ENCODE data around the gene KLF6. TPM values are rescaled to one million over a fixed set of nuclear protein-coding genes. Genes with fewer than 3 reads are reported as not detected.
"Not testable (repeated sequence)": the region's sequence is repeated elsewhere in the genome, so short reads cannot be mapped to it uniquely, and the experiment has no call there.

Gene KLF6
- total and polyA plus RNA-seq, 9 of the 15 experiments (the other 6 are each of a cell fraction or from before 2014, with no cell fraction given): 3.2 to 23.9 (median 8.0) TPM

DNA sequence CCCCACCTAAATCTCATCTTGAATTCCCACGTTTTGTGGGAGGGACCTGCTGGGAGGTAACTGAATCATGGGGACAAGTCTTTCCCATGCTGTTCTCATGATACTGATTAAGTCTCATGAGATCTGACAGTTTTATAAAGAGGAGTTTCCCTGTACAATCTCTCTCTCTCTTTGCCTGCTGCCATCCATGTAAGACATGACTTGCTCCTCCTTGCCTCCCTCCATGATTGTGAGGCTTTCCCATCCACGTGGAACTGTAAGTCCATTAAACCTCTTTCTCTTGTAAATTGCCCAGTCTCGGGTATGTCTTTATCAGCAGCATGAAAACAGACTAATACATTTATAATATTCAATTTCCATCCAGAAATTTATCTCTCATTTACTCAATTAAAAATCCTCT is 52.8 kb downstream of the KLF6 start:
- H3K9ac ChIP-seq (ENCODE audit: insufficient read depth in 1 of 2, low read depth in 2 of 2, low read length in 2 of 2); in situ Hi-C loops (cut with MboI); H3K4me1 ChIP-seq (replicated peaks in 1 of 2; ENCODE audit: control insufficient read depth in 2 of 2, insufficient read depth in 2 of 2, low read length in 2 of 2); CTCF ChIA-PET (ENCODE audit: low intra/inter-chr PET ratio); H3K9me1 ChIP-seq (ENCODE audit: control insufficient read depth, insufficient read depth, low read length); ATAC-seq; FAIRE-seq; H3K4me3 ChIP-seq; H3K9me3 ChIP-seq (replicated peaks; ENCODE audit: control insufficient read depth, insufficient read depth, low read depth, low read length); intact Hi-C loops (cut with micrococcal nuclease); H3K36me3 ChIP-seq (ENCODE audit: control insufficient read depth, insufficient read depth, low read length); POLR2A ChIA-PET; H2AFZ ChIP-seq (ENCODE audit: low read depth, low read length); H3K27ac ChIP-seq (ENCODE audit: extremely low read depth, low read depth, low read length); H3K4me2 ChIP-seq (ENCODE audit: insufficient read depth, low read length); BruUV-seq (replicated peaks); H4K20me1 ChIP-seq (replicated peaks; ENCODE audit: control insufficient read depth, insufficient read depth, low read length); H3K27me3 ChIP-seq (ENCODE audit: control insufficient read depth in 2 of 2, insufficient read depth in 2 of 2, low read length in 2 of 2); H3K79me2 ChIP-seq (ENCODE audit: control insufficient read depth, insufficient read depth, low read length); DNase-seq (ENCODE audit: extremely low read depth in 1 of 4, low spot score in 3 of 4): not testable (repeated sequence)
- TF ChIP-seq ZNF431 (CRISPR knock-in tag; IDR thresholded peaks at IDR 0.05): peak; percentile 96
- 11% methylated on average over 3 of the region's 3 CpGs for WGBS (ENCODE audit: insufficient coverage, low coverage, missing lambda C conversion rate)

DNA sequence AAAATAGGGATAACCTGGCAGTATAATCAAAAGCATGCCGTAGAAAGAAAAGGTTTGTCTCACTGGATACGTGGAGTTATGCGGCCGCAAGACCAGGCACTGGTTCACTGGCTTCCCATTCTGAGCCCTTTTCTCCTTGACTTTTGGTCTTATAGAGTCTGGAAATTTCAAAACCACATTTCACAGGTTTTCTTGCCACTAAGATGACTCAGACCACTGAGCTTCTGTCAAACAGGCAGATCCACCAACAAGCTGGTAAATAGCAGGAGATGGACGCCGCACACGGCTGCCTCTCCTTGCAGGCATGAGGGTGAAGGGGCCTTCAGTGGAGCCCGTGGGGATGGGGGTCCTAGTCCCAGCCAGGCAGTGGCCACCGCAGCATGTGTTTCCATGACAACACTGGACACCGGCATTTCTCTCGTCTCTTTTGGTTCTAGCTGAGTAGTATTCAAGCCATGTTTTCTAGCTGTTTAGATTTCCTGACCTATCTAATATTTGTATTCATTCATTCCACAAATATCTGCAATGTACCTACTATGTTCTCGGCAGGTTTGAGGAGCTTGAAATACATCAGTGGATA is 55.5 kb downstream of the KLF6 start:
- H4K20me1 ChIP-seq (replicated peaks; ENCODE audit: control insufficient read depth, insufficient read depth, low read length): no peaks in the 10 kb centered on the region
- DNase-seq (ENCODE audit: extremely low read depth in 1 of 4, low spot score in 3 of 4) (no peak), ATAC-seq (no peak), FAIRE-seq (no peak)
- CTCF ChIA-PET (ENCODE audit: low intra/inter-chr PET ratio): no interaction called here
- no peaks in the 10 kb centered on the region for H3K4me1 ChIP-seq (replicated peaks in 1 of 2; ENCODE audit: control insufficient read depth in 2 of 2, insufficient read depth in 2 of 2, low read length in 2 of 2)
- TF ChIP-seq ZNF507 (tag; conservative IDR thresholded peaks at IDR 0.05): no peak
- no peak for TF ChIP-seq U2AF1 (optimal IDR thresholded peaks at IDR 0.05; ENCODE audit: low read depth, low read length)
- TF ChIP-seq RFX1 (IDR thresholded peaks at IDR 0.05): peak; percentile 72
- H3K4me3 ChIP-seq: no peak overlapping the region
- intact Hi-C loops (cut with micrococcal nuclease): no loop called here
- H3K4me2 ChIP-seq (ENCODE audit: insufficient read depth, low read length): no peak overlapping the region
- H3K27me3 ChIP-seq (ENCODE audit: control insufficient read depth in 2 of 2, insufficient read depth in 2 of 2, low read length in 2 of 2): no peaks in the 10 kb centered on the region
- no peaks in the 10 kb centered on the region for H3K9me3 ChIP-seq (replicated peaks; ENCODE audit: control insufficient read depth, insufficient read depth, low read depth, low read length)
- POLR2A ChIA-PET: interaction anchor here (0.8 to 1.8 kb wide), 4 partner anchors 15 to 38 kb away, joined by 3 to 4 read pairs (median 4); no protein-coding TSS in a partner anchor
- no peak overlapping the region for H3K9ac ChIP-seq (ENCODE audit: insufficient read depth in 1 of 2, low read depth in 2 of 2, low read length in 2 of 2)
- 49% methylated on average over 11 of the region's 12 CpGs for WGBS (ENCODE audit: insufficient coverage, low coverage, missing lambda C conversion rate)
- no peak overlapping the region for H2AFZ ChIP-seq (ENCODE audit: low read depth, low read length)
- H3K36me3 ChIP-seq (ENCODE audit: control insufficient read depth, insufficient read depth, low read length): no peaks in the 10 kb centered on the region
- no peaks in the 10 kb centered on the region for H3K9me1 ChIP-seq (ENCODE audit: control insufficient read depth, insufficient read depth, low read length)
- no peaks in the 10 kb centered on the region for H3K79me2 ChIP-seq (ENCODE audit: control insufficient read depth, insufficient read depth, low read length)
- H3K27ac ChIP-seq (ENCODE audit: extremely low read depth, low read depth, low read length): no peak overlapping the region
- in situ Hi-C loops (cut with MboI): no loop called here
- BruUV-seq (replicated peaks): no TSS peak

Measured in K562 (cell line).